22Rv1 (cell line): ENCODE data around the gene KCNQ5.

ENCODE experiments used
- ZFX ChIP-seq: fragments of 450-650 bp; IDR thresholded peaks from 2 replicates; pipeline ENCODE4 v1.6.1; 2017; ENCODE audit warnings: antibody characterized with exemption, borderline replicate concordance
- TF ChIP-seq, protein P1 (sequence below): fragments of 450-650 bp; IDR thresholded peaks from 2 replicates; pipeline ENCODE4 v1.5.1; 2017; ENCODE audit warnings: mild to moderate bottlenecking

- TF ChIP-seq, protein P1, sequence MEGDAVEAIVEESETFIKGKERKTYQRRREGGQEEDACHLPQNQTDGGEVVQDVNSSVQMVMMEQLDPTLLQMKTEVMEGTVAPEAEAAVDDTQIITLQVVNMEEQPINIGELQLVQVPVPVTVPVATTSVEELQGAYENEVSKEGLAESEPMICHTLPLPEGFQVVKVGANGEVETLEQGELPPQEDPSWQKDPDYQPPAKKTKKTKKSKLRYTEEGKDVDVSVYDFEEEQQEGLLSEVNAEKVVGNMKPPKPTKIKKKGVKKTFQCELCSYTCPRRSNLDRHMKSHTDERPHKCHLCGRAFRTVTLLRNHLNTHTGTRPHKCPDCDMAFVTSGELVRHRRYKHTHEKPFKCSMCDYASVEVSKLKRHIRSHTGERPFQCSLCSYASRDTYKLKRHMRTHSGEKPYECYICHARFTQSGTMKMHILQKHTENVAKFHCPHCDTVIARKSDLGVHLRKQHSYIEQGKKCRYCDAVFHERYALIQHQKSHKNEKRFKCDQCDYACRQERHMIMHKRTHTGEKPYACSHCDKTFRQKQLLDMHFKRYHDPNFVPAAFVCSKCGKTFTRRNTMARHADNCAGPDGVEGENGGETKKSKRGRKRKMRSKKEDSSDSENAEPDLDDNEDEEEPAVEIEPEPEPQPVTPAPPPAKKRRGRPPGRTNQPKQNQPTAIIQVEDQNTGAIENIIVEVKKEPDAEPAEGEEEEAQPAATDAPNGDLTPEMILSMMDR: no peak
- no peak for TF ChIP-seq ZFX
Measured at GRCh38 chr6:72642435-72642834, 20.6 kb downstream of the KCNQ5 start.
